HG03039 (cell line): ENCODE data around the gene PCBP2.

Experiments used
- ATAC-seq: cut with Tn5 transposase; IDR thresholded peaks from one replicate; pipeline ENCODE4 v1.9.1; 2021; ENCODE audit warnings: mild to moderate bottlenecking, moderate library complexity; ENCODE audit not compliant: unreplicated experiment

Gene PCBP2

GRCh38 chr12:53492188-53492587 lies 40.3 kb downstream of the PCBP2 start:
- ATAC-seq, result no peak

DNA sequence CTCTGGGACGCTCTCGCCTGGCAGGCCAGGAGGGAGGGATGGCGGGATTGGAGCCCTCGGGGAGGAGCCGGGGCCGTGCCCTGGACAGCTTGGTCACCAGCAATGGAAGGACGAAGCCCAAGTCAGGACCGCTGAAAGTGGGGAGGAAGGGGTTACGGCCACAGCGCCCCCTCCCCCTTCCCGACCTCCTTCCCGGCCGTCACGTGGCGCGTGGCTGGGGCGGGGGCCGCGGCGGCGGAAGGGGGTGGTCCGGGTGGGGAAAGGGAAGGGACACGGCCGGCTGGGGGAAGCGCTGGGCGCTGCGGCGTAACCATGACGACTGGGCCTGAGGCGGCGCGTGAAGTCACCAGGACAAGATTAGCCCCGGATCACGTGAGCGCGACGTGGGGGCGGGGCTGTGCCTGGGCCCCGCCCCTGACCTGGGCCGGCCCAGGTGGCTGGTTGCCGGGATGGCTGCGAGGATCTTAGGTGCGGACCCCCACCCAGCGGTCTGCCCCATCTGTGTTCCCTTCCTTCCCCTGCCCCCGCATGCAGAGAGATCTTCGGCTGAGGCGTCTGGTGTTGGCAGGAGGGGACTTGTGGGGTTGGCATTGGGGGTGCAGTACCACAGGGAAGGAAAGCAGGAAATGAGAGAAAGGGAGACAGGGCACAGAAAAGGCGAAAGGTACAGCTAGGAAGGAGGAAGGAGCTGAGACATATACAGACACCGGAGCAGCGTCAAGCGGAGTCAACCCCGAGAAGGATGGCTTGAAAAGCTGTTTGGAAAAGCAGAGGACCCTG lies 41.1 kb downstream of the PCBP2 start:
- peak; percentile 92 for ATAC-seq

DNA sequence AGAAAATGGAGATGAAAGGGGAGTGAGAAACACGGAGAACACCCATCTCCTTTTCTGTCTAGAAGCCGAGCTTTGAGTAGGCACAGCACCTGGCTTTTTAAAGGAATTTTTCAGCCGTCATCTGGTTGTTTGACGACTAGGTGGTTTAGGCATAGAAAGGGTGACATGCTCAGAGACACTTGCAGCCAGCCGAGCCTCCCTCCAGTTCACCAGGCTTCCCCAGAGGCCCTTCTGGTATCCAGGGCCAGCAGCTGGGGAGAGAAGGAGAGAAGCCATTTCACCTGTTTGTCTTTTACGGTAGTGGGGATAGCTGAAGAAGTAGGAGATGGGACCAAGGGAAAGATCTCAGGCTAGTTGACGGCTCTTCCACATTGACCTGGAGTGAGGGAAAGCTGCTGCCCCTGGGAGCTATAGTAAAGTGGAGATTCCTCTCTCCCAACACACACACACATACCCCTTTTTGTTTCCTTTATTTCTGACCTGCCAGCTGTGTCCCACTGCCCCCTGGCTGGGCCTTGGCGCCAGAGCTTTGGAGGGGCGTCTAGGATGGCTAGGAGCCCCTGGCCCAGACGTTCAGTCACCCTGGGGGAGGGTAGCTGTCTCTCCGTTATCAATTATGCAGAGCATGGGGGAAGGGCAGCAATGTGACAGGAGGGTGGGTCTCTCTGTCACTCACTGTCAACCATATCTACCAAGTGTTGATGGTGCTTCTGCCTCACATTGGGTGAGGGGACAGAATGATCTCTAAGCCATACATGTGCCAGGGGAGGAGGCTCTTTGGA lies 41.9 kb downstream of the PCBP2 start:
- ATAC-seq, result no peak

DNA sequence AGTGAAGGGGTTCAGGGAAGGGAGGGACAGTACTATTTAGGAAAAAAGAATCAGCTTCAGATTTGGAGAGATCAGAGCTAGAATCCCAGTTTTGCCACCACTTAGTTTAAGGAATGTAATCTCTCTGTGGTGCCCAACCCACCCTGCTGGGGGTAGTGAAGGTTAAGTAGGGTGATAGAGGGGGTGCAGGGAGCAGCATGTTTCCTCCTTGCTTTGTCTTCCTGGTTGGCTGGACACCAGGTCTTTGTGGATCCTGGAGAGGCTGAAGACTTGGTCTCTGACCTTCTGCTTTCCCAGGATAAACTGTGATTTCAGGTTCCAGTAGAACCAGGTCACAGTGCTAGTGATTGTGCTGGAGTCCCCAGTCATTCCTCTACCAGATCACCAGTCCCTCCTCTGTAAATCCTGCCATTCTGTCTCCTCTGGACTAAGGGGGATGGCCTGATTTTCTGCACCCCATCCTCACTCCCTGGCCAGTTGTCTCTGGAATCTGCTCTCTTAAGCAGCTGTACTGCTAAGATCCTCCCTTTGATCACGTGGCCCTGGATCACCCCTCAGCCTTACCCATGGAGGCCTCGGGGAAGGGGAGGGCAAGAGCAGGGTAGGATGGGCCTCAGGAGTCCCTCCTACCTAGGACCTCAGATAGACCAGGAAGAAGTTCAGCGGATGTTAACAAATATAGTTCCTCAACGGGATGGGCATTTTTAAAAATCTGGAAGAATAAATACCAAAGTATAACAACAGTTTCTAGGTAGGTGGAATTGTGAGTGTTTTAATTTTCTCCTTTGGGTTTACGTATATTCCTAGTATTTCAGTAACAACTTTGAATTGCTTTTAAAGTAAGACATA lies 44.2 kb downstream of the PCBP2 start:
- no peak for ATAC-seq

GRCh38 chr12:53496752-53497032 lies 44.8 kb downstream of the PCBP2 start:
- no peak for ATAC-seq

DNA sequence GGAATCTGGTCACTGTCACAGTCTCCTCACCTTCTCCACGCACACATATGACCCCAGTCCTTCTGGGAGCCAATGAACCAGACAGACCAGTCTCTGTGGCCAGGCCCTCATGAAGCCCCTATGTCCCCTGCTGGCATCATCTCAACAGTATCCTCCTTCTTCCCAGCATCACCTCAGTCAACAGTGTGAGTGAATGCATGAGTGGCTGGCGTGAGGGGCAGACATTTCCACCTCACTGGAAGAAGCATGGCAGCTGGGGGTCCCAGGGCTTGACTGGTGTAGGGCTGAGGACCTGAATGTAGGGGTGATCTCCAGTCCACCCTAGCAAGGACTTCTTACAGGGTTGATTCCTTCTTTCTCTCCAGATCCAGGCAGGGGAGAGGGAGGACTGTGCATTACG lies 45.6 kb downstream of the PCBP2 start:
- ATAC-seq, result no peak

- ATAC-seq, result no peak
These were observed 46.3 kb downstream of the PCBP2 start for GRCh38 chr12:53498235-53498630.

DNA sequence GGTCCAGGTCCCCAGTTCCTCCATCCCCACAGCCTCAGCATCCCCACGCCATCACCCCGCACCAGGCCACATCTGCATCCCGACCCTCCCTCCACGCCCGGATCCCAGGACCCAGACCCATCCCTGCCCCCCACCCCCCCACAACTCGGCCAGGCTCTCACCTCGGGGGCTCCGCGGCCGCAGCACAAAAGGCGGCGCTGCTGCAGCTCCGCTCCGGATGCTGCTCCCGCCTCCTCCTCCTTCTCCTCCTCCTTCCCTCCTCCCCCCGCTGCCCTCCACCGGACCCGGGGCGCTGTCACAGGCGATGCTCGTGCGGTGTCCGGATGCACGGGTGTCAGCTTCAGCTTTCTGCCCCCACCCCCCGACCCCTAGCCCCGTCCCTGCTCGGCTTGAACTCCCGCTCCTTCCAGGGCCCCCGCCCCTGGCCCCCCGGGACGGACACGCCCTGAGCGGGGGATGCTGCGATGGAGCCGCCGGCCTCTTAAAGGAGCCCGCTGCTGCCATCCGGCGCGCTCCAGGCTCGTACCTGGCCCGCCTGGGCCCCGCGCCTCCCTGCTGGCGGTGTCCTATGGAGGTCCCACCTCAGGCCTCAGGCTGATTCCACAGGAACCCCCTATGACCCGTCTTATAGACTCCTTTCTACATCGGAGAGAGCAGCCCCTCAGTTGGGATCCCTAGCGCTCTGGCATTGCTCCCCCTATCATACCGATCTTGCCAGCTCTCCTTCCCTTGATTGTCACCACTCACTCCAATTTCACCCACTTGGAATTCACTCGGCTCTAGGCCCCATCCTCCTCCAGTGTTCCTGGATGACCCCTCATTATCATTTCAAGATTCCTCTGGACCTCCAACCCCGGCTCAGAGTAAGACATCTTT lies 47.6 kb downstream of the PCBP2 start, which contains the start of gene MAP3K12:
MAP3K12 (minus strand) TSS at position 193 of the 876 bp plus-strand sequence. CDS start 12,067 bp downstream, outside the sequence.
- no peak for ATAC-seq

GRCh38 chr12:53500142-53500775 lies 48.4 kb downstream of the PCBP2 start:
- no peak for ATAC-seq

DNA sequence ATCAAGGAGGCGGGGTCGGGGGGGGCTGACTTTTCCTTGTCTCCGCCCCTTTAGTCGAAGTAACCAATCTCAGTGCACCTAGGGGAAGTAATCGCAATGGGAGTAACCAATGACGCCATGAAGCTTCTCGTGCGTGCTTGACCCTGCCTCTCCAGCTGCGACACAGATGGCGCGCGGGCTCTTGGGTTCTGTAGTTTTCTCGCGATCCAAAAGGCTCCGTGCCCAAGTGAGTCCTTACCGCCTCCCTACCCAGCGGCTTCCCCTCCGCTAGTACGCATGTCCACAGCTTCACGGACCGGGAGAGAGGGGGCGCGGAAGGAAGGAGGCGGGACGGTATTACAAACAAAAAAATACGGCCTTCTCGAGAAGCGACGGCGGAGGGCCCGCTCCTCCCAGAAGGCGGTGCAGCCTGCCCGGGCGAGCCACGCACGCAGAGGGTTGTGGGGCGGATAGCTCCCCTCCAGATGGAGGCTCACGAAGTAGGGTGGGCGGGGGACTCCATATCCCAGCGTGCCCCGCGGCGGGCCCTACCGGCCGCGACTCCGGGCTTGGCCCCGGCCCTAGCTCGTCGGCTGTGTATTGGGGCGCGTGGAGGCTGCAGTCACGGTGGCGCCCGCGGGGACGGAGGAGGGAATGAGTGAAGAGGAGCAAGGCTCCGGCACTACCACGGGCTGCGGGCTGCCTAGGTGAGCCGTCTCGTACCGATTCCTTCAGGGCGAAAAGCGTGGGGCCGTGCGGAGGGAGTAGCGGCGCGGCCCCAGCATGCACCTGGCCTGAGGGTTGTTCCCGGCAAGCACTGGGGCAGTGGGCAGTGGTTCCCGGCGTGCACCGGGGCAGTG lies 49.1 kb downstream of the PCBP2 start, which contains the start of gene TARBP2:
TARBP2 (plus strand) TSS at position 508 of the 839 bp plus-strand sequence; CDS start at position 634, 126 bp downstream.
- peak; percentile 73 for ATAC-seq

- ATAC-seq, result no peak
These were observed 49.8 kb downstream of the PCBP2 start for GRCh38 chr12:53501615-53502181.

GRCh38 chr12:53502331-53502730 lies 50.4 kb downstream of the PCBP2 start:
- no peak for ATAC-seq

DNA sequence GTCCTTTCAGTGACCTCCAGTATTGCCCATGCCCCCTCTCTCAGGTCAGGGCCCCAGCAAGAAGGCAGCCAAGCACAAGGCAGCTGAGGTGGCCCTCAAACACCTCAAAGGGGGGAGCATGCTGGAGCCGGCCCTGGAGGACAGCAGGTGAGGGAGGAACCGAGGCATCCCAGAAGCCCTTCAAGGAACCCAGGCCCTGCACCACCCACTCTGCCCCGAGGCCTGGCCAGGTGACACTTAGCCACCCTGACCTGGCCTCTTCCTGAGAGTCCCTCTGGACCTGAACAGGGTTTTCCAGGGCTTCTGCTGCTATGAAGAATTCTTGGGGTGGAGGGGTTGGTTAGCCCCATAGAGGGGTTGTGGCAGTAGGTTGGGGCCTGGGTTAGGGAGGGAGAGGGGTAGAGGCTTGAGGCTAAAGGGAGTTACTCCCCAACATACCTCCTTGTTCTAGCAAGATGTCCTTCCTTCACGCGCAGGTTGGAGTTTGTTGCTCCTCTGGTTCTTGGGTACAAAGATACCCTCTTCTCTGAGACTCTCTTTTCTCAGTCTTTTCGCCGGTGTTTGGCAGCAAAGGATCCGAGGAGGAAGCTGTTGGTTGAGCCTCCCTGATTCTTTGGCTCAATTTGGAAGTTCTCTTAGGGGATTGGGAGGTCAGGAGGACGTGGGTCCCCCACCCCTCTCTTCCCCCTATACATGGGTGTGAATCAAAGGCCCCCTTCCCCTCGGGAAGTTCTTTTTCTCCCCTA lies 51.3 kb downstream of the PCBP2 start:
- ATAC-seq, result no peak

DNA sequence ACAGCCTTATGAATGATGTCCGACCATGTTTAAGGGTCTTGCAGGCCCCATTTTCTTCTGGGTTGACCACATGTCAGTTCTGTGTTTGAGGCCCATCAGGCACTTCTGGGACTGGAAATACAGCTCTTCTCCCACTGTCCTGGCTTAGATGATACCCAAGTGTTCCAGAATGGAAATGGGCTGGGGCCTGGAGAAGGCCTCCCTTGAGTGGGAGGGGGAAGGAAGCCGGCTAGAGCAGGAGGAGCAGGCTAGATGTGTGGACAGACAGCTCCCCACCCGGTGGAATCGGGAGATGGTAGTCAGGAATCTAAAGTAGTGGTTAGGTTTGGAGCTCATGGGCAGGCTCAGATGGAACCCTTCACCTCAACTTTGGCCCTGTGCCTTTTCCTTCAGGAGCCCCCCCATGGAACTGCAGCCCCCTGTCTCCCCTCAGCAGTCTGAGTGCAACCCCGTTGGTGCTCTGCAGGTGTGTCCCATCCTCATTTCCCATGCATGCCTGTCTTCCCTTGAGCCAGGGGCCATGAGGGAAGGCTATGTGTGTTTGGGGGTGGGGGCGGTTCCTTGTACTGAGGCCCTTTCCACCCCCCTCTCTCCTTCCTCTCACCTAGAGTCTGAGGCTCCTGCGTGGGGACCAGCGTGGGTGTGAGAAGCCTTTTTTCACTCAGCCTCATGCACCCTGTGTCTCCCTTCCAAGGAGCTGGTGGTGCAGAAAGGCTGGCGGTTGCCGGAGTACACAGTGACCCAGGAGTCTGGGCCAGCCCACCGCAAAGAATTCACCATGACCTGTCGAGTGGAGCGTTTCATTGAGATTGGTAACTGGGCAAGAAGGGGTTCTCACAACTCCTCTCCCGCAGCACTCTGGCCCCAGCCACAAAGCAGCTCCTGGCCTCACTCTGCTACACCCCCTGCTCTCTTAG lies 52.4 kb downstream of the PCBP2 start:
- ATAC-seq, result no peak

DNA sequence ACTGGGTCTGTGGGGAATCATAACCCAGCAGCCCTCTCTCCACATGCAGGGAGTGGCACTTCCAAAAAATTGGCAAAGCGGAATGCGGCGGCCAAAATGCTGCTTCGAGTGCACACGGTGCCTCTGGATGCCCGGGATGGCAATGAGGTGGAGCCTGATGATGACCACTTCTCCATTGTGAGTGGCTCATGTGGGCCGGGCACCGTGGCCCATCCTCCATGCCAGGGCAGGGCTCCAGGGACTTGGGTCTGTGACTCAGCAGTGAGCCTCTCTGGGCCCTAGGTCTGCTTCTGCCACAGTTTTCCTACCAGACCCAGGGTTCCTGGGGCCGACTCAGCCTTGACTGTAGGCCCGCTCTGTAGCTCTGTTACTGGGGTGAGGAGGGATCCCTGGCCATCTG lies 53.2 kb downstream of the PCBP2 start:
- no peak for ATAC-seq

- ATAC-seq, result no peak
These were observed 53.9 kb downstream of the PCBP2 start for GRCh38 chr12:53505555-53506449.
